ENCODE data around the gene CLCA2.

Gene CLCA2, protein sequence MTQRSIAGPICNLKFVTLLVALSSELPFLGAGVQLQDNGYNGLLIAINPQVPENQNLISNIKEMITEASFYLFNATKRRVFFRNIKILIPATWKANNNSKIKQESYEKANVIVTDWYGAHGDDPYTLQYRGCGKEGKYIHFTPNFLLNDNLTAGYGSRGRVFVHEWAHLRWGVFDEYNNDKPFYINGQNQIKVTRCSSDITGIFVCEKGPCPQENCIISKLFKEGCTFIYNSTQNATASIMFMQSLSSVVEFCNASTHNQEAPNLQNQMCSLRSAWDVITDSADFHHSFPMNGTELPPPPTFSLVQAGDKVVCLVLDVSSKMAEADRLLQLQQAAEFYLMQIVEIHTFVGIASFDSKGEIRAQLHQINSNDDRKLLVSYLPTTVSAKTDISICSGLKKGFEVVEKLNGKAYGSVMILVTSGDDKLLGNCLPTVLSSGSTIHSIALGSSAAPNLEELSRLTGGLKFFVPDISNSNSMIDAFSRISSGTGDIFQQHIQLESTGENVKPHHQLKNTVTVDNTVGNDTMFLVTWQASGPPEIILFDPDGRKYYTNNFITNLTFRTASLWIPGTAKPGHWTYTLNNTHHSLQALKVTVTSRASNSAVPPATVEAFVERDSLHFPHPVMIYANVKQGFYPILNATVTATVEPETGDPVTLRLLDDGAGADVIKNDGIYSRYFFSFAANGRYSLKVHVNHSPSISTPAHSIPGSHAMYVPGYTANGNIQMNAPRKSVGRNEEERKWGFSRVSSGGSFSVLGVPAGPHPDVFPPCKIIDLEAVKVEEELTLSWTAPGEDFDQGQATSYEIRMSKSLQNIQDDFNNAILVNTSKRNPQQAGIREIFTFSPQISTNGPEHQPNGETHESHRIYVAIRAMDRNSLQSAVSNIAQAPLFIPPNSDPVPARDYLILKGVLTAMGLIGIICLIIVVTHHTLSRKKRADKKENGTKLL

GRCh38 chr1:86423873-86424272 lies at the start of gene CLCA2:
TSS of gene CLCA2 (plus strand) at chr1:86424171. CDS start at chr1:86424248, 77 bp downstream.
- DNase-seq (ENCODE audit: low spot score), result no peak

DNA sequence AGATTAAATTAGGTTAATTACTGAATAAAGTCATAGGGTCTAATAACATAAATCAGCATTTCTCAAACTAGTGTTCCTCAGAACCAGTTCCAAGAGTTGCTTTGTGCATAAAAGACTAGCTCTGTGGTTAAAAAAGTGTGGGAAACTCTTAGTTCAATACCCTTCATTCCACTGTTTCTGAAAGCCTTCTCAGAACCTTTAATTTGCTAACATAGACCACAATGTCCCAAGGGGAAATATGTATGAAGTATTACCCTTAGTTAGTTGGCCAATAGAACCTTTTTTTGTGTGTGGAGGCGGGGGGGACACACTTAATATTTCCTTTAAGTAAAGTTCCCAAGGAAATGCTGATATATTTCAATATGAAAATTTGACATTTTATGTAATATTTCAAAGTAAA lies 48.3 kb upstream of the CLCA2 start:
- no peak for DNase-seq (ENCODE audit: low spot score)

DNA sequence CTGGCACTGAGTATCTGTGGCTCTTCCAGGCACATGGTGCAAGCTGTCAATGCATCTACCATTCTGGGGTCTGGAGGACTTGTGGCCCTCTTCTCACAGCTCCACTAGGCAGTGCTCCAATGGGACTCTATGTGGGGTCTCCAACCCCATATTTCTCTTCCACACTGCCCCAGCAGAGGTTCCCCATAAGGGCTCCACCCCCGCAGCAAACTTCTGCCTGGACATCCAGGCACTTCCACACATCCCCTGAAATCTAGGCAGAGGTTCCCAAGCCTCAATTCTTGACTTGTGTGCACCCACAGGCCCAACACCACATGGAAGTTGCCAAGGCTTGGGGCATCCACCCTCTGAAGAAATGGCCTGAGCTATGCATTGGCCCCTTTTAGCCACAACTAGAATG lies 46.6 kb upstream of the CLCA2 start:
- DNase-seq (ENCODE audit: low spot score), result no peak

GRCh38 chr1:86378813-86379212 lies 45.2 kb upstream of the CLCA2 start:
- DNase-seq (ENCODE audit: low spot score), result no peak

DNA sequence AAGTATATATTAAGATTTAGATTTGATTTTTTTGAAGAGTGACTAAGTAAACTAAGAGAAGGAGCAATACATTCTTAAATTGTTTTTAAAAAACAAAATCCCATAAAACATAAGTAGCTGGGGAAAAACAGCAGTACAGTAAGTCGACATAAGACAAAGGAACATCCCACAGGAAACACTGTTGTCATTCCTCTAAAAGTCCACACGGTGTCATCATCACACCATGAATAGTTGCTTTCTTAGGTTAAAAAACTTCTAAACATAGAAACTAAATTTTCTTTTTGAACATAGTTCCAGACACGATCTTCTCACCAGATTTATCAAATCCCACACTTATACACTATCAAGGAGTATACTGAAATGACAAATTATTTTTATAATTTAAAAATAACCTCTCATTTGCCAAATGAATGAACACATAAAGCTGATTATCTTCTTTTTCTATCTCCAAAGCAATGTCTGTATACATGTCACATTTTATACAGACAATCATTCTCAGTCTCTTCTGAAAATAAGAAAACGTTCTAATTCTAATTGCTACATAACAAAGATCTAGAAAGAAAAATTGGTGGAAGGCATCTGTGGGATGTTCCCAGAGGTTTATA lies 43.6 kb upstream of the CLCA2 start:
- DNase-seq (ENCODE audit: low spot score), result peak; percentile 61

DNA sequence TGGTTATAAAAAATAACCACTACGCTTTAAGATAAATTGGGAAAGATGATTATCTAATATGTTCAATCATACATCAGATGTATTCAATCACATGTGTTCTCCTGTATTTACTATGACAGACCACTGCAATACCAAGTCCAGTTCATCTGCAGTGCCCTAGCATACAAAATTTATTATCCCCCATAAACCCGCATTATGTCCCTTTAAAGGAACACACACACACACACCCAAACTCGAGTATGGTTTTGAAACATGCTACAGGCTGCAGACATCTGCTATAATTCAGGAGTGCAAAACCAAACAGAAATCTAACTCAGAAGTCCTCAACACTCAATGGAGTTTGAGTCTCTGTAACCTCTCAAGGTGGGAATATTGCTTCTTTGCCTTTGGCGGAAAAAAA lies 42.7 kb upstream of the CLCA2 start:
- no peak for DNase-seq (ENCODE audit: low spot score)

DNA sequence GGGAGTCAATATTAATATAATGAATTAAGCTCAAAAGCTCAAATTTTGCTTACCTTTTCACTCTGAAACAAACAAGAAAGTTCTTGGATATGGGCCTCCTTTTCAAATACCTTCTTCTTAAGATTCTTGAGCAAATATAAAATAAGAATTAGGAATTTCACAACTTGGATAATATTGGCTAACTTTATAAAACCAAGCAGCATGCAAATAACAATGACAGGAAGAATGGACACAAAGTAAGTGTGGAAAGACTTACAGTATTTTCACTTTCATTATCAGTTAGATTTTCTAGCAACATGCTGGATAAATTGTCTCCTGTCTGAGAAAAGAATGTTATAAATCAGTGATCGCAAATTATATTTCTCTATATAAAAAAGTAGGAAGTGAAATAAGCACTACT lies 41.1 kb upstream of the CLCA2 start:
- no peak for DNase-seq (ENCODE audit: low spot score)

- no peak for DNase-seq (ENCODE audit: low spot score)
These were observed 35.9 kb upstream of the CLCA2 start for GRCh38 chr1:86387916-86388627.

GRCh38 chr1:86388777-86389176 lies 35.2 kb upstream of the CLCA2 start:
- no peak for DNase-seq (ENCODE audit: low spot score)

DNA sequence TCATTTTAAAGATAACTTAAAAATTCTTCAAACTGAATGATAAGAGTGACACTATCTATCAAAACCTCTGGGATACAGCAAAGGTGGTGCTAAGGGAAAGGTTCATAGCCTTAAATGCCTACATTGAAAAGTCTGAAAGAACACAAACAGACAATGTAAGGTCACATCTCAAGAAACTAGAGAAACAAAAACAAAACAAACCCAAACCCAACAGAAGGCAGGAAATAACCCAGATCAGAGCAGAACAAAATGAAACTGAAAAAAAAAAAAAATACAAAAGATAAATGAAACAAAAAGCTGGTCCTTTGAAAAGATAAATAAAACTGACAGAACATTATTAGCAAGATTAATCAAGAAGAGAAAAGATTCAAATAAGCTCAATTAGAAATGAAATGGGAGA lies 34.7 kb upstream of the CLCA2 start:
- DNase-seq (ENCODE audit: low spot score), result no peak

DNA sequence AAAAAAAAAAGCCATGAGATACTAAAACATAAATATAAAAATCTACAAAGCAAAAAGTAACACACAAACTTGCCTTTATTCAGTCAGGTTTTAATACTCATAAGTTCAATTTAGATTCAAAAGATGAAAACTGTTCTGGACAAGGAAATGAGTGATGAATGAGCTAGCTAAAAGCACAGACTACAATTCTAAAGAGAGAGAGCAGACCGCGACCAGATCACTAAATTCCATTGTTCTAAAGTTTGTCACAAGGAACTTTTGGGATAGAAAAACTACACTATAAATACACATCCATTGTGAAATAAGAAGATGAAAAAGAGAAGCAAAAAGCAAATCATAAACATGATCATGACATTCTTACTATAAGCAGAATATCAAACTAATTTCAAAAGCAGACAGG lies 29.6 kb upstream of the CLCA2 start:
- DNase-seq (ENCODE audit: low spot score), result no peak

- peak; percentile 91 for DNase-seq (ENCODE audit: low spot score)
These were observed 28.0 kb upstream of the CLCA2 start, which contains the start of gene ODF2L for GRCh38 chr1:86395751-86396497. TSS of gene ODF2L (minus strand) at chr1:86396323. CDS start at chr1:86387027, 9,296 bp downstream.

DNA sequence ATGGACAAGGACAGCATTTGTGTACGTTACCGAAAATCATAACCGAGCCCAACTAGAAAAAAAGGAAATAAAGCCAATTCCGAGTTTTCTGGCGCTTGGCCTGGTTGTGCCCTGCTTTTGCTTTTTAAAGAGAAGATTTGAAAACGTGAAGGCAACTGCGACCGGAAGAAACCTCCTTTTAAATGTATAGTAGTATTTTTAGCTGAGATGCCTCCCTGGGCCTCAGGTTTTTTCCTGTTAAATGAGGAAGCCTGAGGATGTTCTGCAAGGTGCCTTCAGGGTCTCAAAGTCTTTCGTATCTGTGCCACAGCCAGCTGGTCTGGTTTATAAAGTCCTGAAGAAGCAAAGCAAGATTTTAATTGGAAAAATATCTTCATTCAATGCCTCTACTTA lies 27.5 kb upstream of the CLCA2 start:
- no peak for DNase-seq (ENCODE audit: low spot score)

DNA sequence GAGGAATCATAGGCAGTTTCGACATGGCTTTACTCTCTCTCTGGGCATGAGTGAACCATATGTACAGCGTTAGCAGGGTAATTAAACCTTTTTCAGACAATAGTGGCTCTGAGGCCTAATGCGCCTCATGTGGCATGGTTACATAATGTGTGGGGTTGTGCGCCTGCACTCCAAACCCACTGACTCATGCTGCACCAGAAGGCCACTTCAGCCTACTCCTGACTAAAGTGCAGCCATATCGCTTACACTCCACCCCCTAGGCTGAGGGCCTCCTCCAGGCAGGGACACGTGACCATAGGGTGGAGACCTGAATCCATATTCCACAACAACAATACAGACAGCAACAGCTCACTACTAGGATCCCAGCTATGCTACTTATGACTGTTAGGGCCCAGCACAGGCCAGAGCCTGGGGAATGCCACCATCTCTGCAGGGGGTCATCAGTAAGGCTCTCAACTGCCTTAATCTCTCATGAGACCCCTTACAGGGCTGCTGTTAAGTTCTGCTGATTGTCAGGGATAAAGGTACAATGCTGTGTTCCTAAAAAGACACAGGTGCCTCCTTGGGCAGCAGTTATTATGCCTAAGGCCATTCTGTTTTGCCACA lies 14.5 kb upstream of the CLCA2 start:
- no peak for DNase-seq (ENCODE audit: low spot score)

DNA sequence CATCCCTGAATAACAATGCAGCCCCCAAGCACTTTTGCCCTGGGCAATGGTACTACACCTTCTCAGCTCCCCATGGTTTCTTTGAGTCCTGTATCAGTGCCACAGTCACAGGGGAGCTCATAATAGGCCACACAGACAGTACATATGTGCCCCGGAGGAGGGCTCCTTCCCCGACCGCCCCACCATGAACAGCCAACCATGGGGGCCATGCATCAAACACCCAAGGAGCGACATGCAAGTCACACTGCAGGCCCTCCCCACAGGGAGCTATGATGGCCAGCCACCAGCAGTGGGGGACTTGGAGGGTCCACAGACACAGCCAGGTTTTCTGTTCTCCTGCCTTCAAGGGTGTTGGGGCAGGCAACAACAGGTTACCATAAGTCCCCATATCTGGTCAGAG lies 13.1 kb upstream of the CLCA2 start:
- no peak for DNase-seq (ENCODE audit: low spot score)

- no peak for DNase-seq (ENCODE audit: low spot score)
These were observed 7.6 kb upstream of the CLCA2 start for GRCh38 chr1:86416343-86416742.

DNA sequence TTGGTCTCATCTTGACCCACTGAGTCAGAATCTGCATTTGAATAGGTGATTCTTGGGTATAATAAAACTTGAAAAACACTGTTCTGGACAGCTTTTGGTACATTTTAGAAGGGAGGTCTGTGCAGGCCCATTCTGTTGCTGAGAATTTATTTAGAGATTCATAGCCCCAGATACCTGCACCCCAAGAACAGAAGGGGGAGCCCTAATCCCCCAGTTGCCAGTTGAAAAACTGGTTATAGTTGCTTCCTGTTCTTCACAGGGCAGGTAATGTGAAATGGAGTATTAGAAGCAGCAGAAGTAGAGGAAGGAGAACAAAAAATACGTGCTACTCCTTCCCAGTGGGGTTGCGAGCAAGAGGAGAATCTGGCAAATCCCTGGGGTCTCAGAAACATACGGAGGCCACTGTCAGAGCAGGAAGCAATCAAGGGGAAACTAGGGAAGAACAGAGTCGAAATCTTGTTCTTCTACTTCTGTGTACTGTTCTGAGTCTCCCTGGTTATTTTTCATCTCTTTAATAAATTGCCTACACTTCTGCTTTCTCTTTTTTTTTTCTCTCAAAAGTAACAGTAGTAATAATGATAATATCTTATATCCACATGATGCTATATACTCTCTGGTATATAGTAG lies 4.6 kb upstream of the CLCA2 start:
- DNase-seq (ENCODE audit: low spot score), result peak; percentile 54

- no peak for DNase-seq (ENCODE audit: low spot score)
These were observed 2.2 kb upstream of the CLCA2 start for GRCh38 chr1:86421601-86422280.

DNA sequence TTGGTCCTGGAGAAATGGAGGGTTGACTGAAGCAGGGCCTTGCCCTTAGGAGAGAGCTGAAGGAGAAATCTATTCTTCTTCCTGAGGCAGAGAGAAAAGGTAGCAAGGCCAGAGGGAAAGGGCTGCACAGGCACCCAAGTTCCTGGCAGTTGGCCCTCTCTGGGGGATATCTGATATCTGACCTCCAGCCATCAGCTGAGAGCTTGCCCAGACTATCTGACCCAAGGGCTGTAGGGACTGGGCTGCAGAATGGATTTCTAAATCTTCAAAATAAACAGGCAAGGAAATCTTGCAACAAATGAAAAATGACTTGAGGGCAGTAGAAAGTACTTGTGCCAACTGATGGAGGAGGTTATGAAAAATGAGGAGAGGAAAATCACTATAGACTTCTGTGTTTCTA lies 498 bp upstream of the CLCA2 start:
- DNase-seq (ENCODE audit: low spot score), result no peak

Data from iPS-NIHi11 (cell line).